CD8-positive, alpha-beta memory T cell (primary cell): ENCODE data around the gene TBC1D26. TPM values are rescaled to one million over a fixed set of nuclear protein-coding genes. Genes with fewer than 3 reads are reported as not detected.
"Not testable (repeated sequence)": the region's sequence is repeated elsewhere in the genome, so short reads cannot be mapped to it uniquely, and the experiment has no call there.

Experiments
- CTCF ChIA-PET: fragments of 350-600 bp; sonication (Branson Sonifier 250); formaldehyde crosslinking; loops from one replicate; lab custom pipeline; 2021; ENCODE audit warnings: antibody characterized with exemption; lab: Charles Lee
- POLR2A ChIA-PET: fragments of 350-600 bp; sonication (Branson Sonifier 250); formaldehyde crosslinking; loops from one replicate; lab custom pipeline; 2021; ENCODE audit warnings: antibody characterized with exemption; lab: Charles Lee
- DNase-seq, 5 donors: peaks; one replicate each; pipeline versions ENCODE4 v3.0.0 to v3.0.0-alpha.2; 2020 to 2022; ENCODE audit warnings: mixed read lengths in 1 of 5
- H3K27ac ChIP-seq: one replicate; pipeline ENCODE4 v1.7.0; 2013; ENCODE audit warnings: low read depth, mild to moderate bottlenecking, low read length, moderate library complexity
- H3K27me3 ChIP-seq: 2 replicates; pipeline ENCODE4 v1.7.0; 2013; ENCODE audit warnings: low read length, mild to moderate bottlenecking; ENCODE audit not compliant: insufficient read depth, poor library complexity, severe bottlenecking
- H3K36me3 ChIP-seq: 2 replicates; pipeline ENCODE4 v1.7.0; 2013; ENCODE audit warnings: mild to moderate bottlenecking, low read length, moderate library complexity; ENCODE audit not compliant: insufficient read depth
- H3K4me1 ChIP-seq: 2 replicates; pipeline ENCODE4 v1.7.0; 2013; ENCODE audit warnings: mild to moderate bottlenecking, low read length, moderate library complexity; ENCODE audit not compliant: insufficient read depth
- H3K4me3 ChIP-seq: 2 replicates; pipeline ENCODE4 v1.7.0; 2013; ENCODE audit warnings: mild to moderate bottlenecking, low read length
- H3K9me3 ChIP-seq: 2 replicates; pipeline ENCODE4 v1.7.0; 2013; ENCODE audit warnings: mild to moderate bottlenecking, low read length
- H3K27ac Mint-ChIP-seq, 8 donors: one replicate each; pipeline ENCODE4 v1.8.0; 2020 to 2021; ENCODE audit warnings: mixed read lengths in 8 of 8, mild to moderate bottlenecking in 6 of 8, inconsistent platforms in 3 of 8, moderate library complexity in 3 of 8
- H3K27me3 Mint-ChIP-seq, 2 donors: one replicate each; pipeline ENCODE4 v1.8.0; 2020 to 2021; ENCODE audit warnings: mixed read lengths in 2 of 2, mild to moderate bottlenecking in 1 of 2, moderate library complexity in 1 of 2
- H3K36me3 Mint-ChIP-seq, 3 donors: one replicate each; pipeline ENCODE4 v1.8.0; 2020 to 2021; ENCODE audit warnings: mixed read lengths in 3 of 3, inconsistent platforms in 1 of 3, mild to moderate bottlenecking in 1 of 3
- H3K4me1 Mint-ChIP-seq, 3 donors: one replicate each; pipeline ENCODE4 v1.8.0; 2020 to 2021; ENCODE audit warnings: mixed read lengths in 3 of 3, inconsistent platforms in 1 of 3, mild to moderate bottlenecking in 1 of 3
- H3K4me3 Mint-ChIP-seq, 7 donors: one replicate each; pipeline ENCODE4 v1.8.0; 2020 to 2021; ENCODE audit warnings: mixed read lengths in 7 of 7, mild to moderate bottlenecking in 6 of 7, moderate library complexity in 4 of 7, inconsistent platforms in 2 of 7
- H3K9me3 Mint-ChIP-seq, 5 donors: one replicate each; pipeline ENCODE4 v1.8.0; 2020 to 2022; ENCODE audit warnings: mixed read lengths in 5 of 5, mild to moderate bottlenecking in 3 of 5, moderate library complexity in 2 of 5, inconsistent platforms in 1 of 5
- polyA plus RNA-seq: library from polyadenylated mRNA; unstranded; fragments of 300-500 nt; fragmentation: Illumina TruSeq; gene quantifications from one replicate; pipeline ENCODE4 v1.2.3, GENCODE V29; 2021
- total RNA-seq, 2 experiments: library from RNA; stranded (reverse); gene quantifications; one replicate each; pipeline ENCODE4 v1.2.3, GENCODE V29; 2021

TBC1D26 gene
- total and polyA plus RNA-seq, 3 experiments from 2014 or later = 0.20 to 0.26 (median 0.23) TPM

DNA sequence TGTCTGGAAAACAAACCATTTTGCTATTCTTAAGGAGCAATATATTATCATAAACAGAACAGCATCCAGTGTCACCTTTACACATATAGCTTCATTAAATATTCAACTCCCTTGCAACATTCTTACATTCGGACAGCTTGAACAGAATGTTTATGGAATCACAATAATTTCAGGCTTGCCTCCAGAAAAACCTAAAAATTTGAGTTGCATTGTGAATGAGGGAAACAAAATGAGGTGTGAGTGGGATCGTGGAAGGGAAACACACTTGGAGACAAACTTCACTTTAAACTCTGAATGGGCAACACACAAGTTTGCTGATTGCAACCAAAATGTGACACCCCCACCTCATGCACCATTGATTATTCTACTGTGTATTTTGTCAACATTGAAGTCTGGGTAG, 51.4 kb downstream of the TBC1D26 start:
- H3K9me3 Mint-ChIP-seq = peaks cover 0 to 11% (median 7%) of the 10 kb centered on the region in 5 donors
- no peak overlapping the region for H3K27ac Mint-ChIP-seq
- Histone ChIP-seq H3K9me3 (no peaks in the 10 kb centered on the region), H3K27ac (no peak overlapping the region), H3K27me3 (peaks cover 3% of the 10 kb centered on the region), H3K36me3 (no peaks in the 10 kb centered on the region), H3K4me1 (no peaks in the 10 kb centered on the region), H3K4me3 (no peak overlapping the region)
- peaks cover 2 to 12% (median 8%) of the 10 kb centered on the region in 3 donors for H3K4me1 Mint-ChIP-seq
- CTCF ChIA-PET = no interaction called here
- peaks cover 0 to 7% (median 2%) of the 10 kb centered on the region in 3 donors for H3K36me3 Mint-ChIP-seq
- peaks cover 37 to 50% of the 10 kb centered on the region in 2 donors for H3K27me3 Mint-ChIP-seq
- POLR2A ChIA-PET = no interaction called here
- no peak overlapping the region for H3K4me3 Mint-ChIP-seq
- no peak for DNase-seq

DNA sequence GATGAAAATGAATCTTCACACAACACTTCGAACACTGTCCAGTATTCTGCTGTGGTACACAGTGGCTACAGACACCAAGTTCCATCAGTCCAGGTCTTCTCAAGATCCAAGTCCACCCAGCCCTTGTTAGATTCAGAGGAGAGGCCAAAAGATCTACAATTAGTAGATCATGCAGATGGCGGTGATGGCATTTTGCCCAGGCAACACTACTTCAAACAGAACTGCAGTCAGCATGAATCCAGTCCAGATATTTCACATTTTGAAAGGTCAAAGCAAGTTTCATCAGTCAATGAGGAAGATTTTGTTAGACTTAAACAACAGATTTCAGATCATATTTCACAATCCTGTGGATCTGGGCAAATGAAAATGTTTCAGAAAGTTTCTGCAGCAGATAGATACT, 52.3 kb downstream of the TBC1D26 start:
- H3K27me3 ChIP-seq, CTCF ChIA-PET, H3K9me3 ChIP-seq, POLR2A ChIA-PET, H3K4me1 ChIP-seq, H3K4me3 Mint-ChIP-seq, H3K27ac ChIP-seq, DNase-seq, H3K27ac Mint-ChIP-seq, H3K36me3 Mint-ChIP-seq, H3K9me3 Mint-ChIP-seq, H3K4me3 ChIP-seq, H3K36me3 ChIP-seq: not testable (repeated sequence)
- Mint-ChIP-seq H3K4me1 (peaks cover 2 to 12% (median 8%) of the 10 kb centered on the region in 3 donors), H3K27me3 (peaks cover 37 to 46% of the 10 kb centered on the region in 2 donors)

DNA sequence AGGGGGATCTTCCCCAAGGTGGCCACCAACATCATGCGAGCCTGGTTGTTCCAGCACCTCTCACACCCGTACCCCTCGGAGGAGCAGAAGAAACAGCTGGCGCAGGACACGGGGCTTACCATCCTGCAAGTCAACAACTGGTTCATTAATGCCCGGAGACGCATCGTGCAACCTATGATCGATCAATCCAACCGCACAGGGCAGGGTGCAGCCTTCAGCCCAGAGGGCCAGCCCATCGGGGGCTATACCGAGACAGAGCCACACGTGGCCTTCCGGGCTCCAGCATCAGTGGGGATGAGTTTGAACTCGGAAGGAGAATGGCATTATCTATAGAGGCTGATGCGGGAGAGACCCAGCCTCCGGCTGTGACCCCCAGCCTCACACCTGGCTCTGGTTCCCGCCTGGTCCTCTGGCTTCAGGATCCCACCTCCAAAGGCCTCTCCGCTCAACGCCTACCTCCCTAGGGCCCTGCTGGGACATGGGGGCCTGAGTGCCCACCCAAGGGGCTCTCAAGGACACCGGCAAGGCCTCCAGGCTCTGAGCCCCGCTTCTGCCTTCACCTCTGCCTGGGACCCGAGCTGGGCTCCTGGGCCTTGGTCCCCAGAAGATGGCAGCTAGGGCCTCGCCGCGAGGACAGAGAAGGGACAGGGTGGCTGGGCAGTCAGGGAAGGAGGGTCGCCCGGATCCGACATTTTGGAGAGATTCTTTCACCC, 55.4 kb downstream of the TBC1D26 start:
- H3K9me3 ChIP-seq, POLR2A ChIA-PET, H3K36me3 Mint-ChIP-seq, H3K4me1 ChIP-seq, CTCF ChIA-PET, DNase-seq, H3K36me3 ChIP-seq, H3K27me3 ChIP-seq, H3K9me3 Mint-ChIP-seq, H3K4me3 ChIP-seq, H3K27ac Mint-ChIP-seq, H3K4me3 Mint-ChIP-seq, H3K27ac ChIP-seq: not testable (repeated sequence)
- H3K4me1 Mint-ChIP-seq = peaks cover 2 to 12% (median 8%) of the 10 kb centered on the region in 3 donors
- peaks cover 23 to 26% of the 10 kb centered on the region in 2 donors for H3K27me3 Mint-ChIP-seq

DNA sequence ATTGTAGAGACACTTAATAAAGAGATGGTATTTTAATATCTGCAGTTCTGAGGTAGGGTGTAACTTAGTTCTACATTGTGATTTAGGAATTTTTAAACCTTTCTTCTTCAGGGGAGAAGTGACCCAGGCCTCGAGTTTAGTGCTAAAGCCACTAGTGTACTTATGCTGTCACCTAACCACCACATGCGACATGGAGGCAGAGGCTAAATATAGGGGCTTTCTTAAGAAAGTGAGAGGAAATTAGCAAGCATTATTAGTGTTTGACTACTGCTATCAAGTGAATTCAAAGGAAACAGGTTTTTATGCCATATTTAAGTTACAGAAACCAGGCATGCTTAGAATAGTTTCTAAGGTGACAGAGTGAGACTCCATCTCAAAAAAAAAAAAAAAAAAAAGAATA, 56.3 kb downstream of the TBC1D26 start:
- POLR2A ChIA-PET, H3K27ac ChIP-seq, H3K4me3 Mint-ChIP-seq, H3K9me3 ChIP-seq, H3K27me3 ChIP-seq, H3K9me3 Mint-ChIP-seq, H3K4me1 ChIP-seq, H3K4me3 ChIP-seq, CTCF ChIA-PET, H3K27ac Mint-ChIP-seq, DNase-seq, H3K36me3 ChIP-seq, H3K36me3 Mint-ChIP-seq, H3K4me1 Mint-ChIP-seq: not testable (repeated sequence)
- peaks cover 18 to 22% of the 10 kb centered on the region in 2 donors for H3K27me3 Mint-ChIP-seq

Other genes starting within 250 kb of the TBC1D26 start
- 1 to 10 TPM; 6.9 to 7.6 TPM for gene TVP23C, start 168.8 kb upstream of the TBC1D26 start, total RNA-seq
- gene TVP23C, start 168.8 kb upstream of the TBC1D26 start, polyA plus RNA-seq = 6.3 TPM
- gene FBXW10B, start 112.6 kb upstream of the TBC1D26 start, total RNA-seq = under 1 TPM; 0.26 to 0.89 TPM
- gene FBXW10B, start 112.6 kb upstream of the TBC1D26 start, polyA plus RNA-seq = not detected
- 1 to 10 TPM; 8.1 to 8.2 TPM for gene TRIM16, start 48.0 kb upstream of the TBC1D26 start, total RNA-seq
- gene TRIM16, start 48.0 kb upstream of the TBC1D26 start, polyA plus RNA-seq = 1.8 TPM
- 10 to 100 TPM; 26.4 to 27.6 TPM for gene ZNF286A, start 32.5 kb upstream of the TBC1D26 start, total RNA-seq
- gene ZNF286A, start 32.5 kb upstream of the TBC1D26 start, polyA plus RNA-seq = 18.9 TPM
- under 1 TPM; 0.88 to 0.95 TPM for gene ADORA2B, start 212.8 kb downstream of the TBC1D26 start, total RNA-seq
- gene ADORA2B, start 212.8 kb downstream of the TBC1D26 start, polyA plus RNA-seq = 1.2 TPM